Neural cell (in vitro differentiated cells): ENCODE measurements around the gene TOP3A. TPM values are rescaled to one million over a fixed set of nuclear protein-coding genes. Genes with fewer than 3 reads are reported as not detected.

Experiments used
- H2AFZ ChIP-seq: fragments of 200-600, 300-800 bp; sonication (generic), shearing (Covaris generic); 2 replicates; pipeline ENCODE4 v1.6.0; 2014; ENCODE audit warnings: low read depth, mild to moderate bottlenecking, antibody characterized with exemption, low read length, moderate library complexity
- H3F3A ChIP-seq: fragments of 200-600 bp; shearing (Covaris generic); 2 replicates; pipeline ENCODE4 v1.6.1; 2016; ENCODE audit warnings: mild to moderate bottlenecking, moderate library complexity, mixed read lengths, antibody characterized with exemption, low read length; ENCODE audit not compliant: insufficient read depth, poor library complexity, severe bottlenecking
- H3K27ac ChIP-seq: fragments of 200-600, 300-800 bp; sonication (generic), shearing (Covaris generic); 2 replicates; pipeline ENCODE4 v1.5.1; 2014; ENCODE audit warnings: mild to moderate bottlenecking, low read length, moderate library complexity
- H3K27me3 ChIP-seq: fragments of 300-800, 200-600 bp; sonication (generic), shearing (Covaris generic); 2 replicates; pipeline ENCODE4 v1.6.0; 2014; ENCODE audit warnings: mild to moderate bottlenecking, low read depth, low read length, moderate library complexity; ENCODE audit not compliant: insufficient read depth
- H3K36me3 ChIP-seq: fragments of 300-800, 200-600 bp; sonication (generic), shearing (Covaris generic); 2 replicates; pipeline ENCODE4 v1.5.1; 2014; ENCODE audit warnings: mild to moderate bottlenecking, antibody characterized with exemption, low read length, moderate library complexity; ENCODE audit not compliant: insufficient read depth
- H3K4me2 ChIP-seq: fragments of 300-800, 200-600 bp; sonication (generic), shearing (Covaris generic); 2 replicates; pipeline ENCODE4 v1.6.0; 2014; ENCODE audit warnings: mild to moderate bottlenecking, low read length
- H3K4me3 ChIP-seq: fragments of 300-800, 200-600 bp; sonication (generic), shearing (Covaris generic); 2 replicates; pipeline ENCODE4 v1.5.1; 2014; ENCODE audit warnings: mild to moderate bottlenecking, low read length, moderate library complexity
- H3K79me2 ChIP-seq: fragments of 200-600 bp; shearing (Covaris generic); replicated peaks from 2 replicates; pipeline ENCODE4 v1.6.0; 2014; ENCODE audit warnings: mild to moderate bottlenecking, low read length, moderate library complexity; ENCODE audit not compliant: insufficient read depth
- H3K9ac ChIP-seq: fragments of 300-800, 200-600 bp; sonication (generic), shearing (Covaris generic); 2 replicates; pipeline ENCODE4 v1.6.1; 2016; ENCODE audit warnings: mild to moderate bottlenecking, low read length, mixed read lengths
- H3K9me2 ChIP-seq: fragments of 200-600 bp; shearing (Covaris generic); 2 replicates; pipeline ENCODE4 v1.6.1; 2016; ENCODE audit warnings: mild to moderate bottlenecking, low read length, mixed read lengths; ENCODE audit not compliant: insufficient read depth
- H3K9me3 ChIP-seq: fragments of 200-600, 300-800 bp; sonication (generic), shearing (Covaris generic); 2 replicates; pipeline ENCODE4 v1.6.1; 2016; ENCODE audit warnings: mild to moderate bottlenecking, mixed run types, low read length, moderate library complexity, mixed read lengths
- H4K20me1 ChIP-seq: fragments of 200-600 bp; shearing (Covaris generic); 2 replicates; pipeline ENCODE4 v1.6.1; 2016; ENCODE audit warnings: mild to moderate bottlenecking, mixed run types; ENCODE audit not compliant: insufficient read depth
- CTCF ChIP-seq: fragments of 450-650 bp; IDR thresholded peaks from 2 replicates; pipeline ENCODE4 v1.5.1; 2014; ENCODE audit warnings: antibody characterized with exemption, mild to moderate bottlenecking, moderate library complexity; ENCODE audit not compliant: poor library complexity, severe bottlenecking
- EP300 ChIP-seq: fragments of 450-650 bp; conservative IDR thresholded peaks from 2 replicates; pipeline ENCODE4 v1.6.1; 2014; ENCODE audit warnings: antibody characterized with exemption, mild to moderate bottlenecking, moderate library complexity; ENCODE audit not compliant: poor library complexity, severe bottlenecking
- EZH2 ChIP-seq: fragments of 200-600, 300-800 bp; shearing (Covaris generic), sonication (generic); IDR thresholded peaks from 2 replicates; pipeline ENCODE4 v1.6.1; 2014; ENCODE audit warnings: antibody characterized with exemption, low read length, borderline replicate concordance, mild to moderate bottlenecking; ENCODE audit not compliant: insufficient read depth, poor library complexity, severe bottlenecking
- MXI1 ChIP-seq: fragments of 450-650 bp; conservative IDR thresholded peaks from 2 replicates; pipeline ENCODE4 v1.6.1; 2014; ENCODE audit warnings: antibody characterized with exemption, mild to moderate bottlenecking; ENCODE audit not compliant: poor library complexity, severe bottlenecking
- POLR2AphosphoS5 ChIP-seq: IDR thresholded peaks from 2 replicates; pipeline ENCODE4 v1.6.1; 2012
- RAD21 ChIP-seq: fragments of 450-650 bp; conservative IDR thresholded peaks from 2 replicates; pipeline ENCODE4 v1.6.1; 2014; ENCODE audit warnings: antibody characterized with exemption, mild to moderate bottlenecking, moderate library complexity
- REST ChIP-seq: IDR thresholded peaks from 2 replicates; pipeline ENCODE4 v1.6.1; 2012; ENCODE audit warnings: borderline replicate concordance
- SMC3 ChIP-seq: fragments of 450-650 bp; conservative IDR thresholded peaks from 2 replicates; pipeline ENCODE4 v1.6.1; 2014; ENCODE audit warnings: antibody characterized with exemption, mild to moderate bottlenecking, moderate library complexity; ENCODE audit not compliant: poor library complexity
- TAF1 ChIP-seq: IDR thresholded peaks from 2 replicates; pipeline ENCODE4 v1.6.1; 2012; ENCODE audit warnings: low read depth
- polyA plus RNA-seq: library from polyadenylated mRNA; depleted of rRNA; stranded (reverse); fragments of >200 nt; gene quantifications from 2 replicates; pipeline ENCODE4 v1.2.3, GENCODE V29; 2014

Gene TOP3A
- polyA plus RNA-seq, 1 donor from 2014 or later, result 31.9 TPM

GRCh38 chr17:18250708-18251107 is 64.1 kb downstream of the TOP3A start:
- Histone ChIP-seq H3K4me2 (no peak overlapping the region), H3K36me3 (no peaks in the 10 kb centered on the region), H3F3A (no peaks in the 10 kb centered on the region), H2AFZ (no peak overlapping the region), H3K9ac (no peak overlapping the region), H3K79me2 (no peaks in the 10 kb centered on the region), H3K9me3 (no peaks in the 10 kb centered on the region), H3K27ac (no peak overlapping the region), H3K4me3 (no peak overlapping the region), H4K20me1 (no peaks in the 10 kb centered on the region), H3K9me2 (no peaks in the 10 kb centered on the region), H3K27me3 (no peaks in the 10 kb centered on the region)
- no peak for TF ChIP-seq TAF1
- TF ChIP-seq POLR2AphosphoS5, result no peak
- no peak for TF ChIP-seq MXI1

- TF ChIP-seq REST (no peak), EP300 (no peak), POLR2AphosphoS5 (no peak), CTCF (no peak), EZH2 (no peak), RAD21 (no peak), MXI1 (no peak), TAF1 (no peak), SMC3 (no peak)
- no peak overlapping the region for H3K27ac ChIP-seq
- H3F3A ChIP-seq, result no peaks in the 10 kb centered on the region
- H3K9me3 ChIP-seq, result no peaks in the 10 kb centered on the region
- H3K9ac ChIP-seq, result no peak overlapping the region
- no peaks in the 10 kb centered on the region for H3K36me3 ChIP-seq
- no peaks in the 10 kb centered on the region for H3K27me3 ChIP-seq
- no peaks in the 10 kb centered on the region for H4K20me1 ChIP-seq
- no peaks in the 10 kb centered on the region for H3K9me2 ChIP-seq
- no peak overlapping the region for H3K4me2 ChIP-seq
- H3K79me2 ChIP-seq, result no peaks in the 10 kb centered on the region
- no peak overlapping the region for H3K4me3 ChIP-seq
- no peak overlapping the region for H2AFZ ChIP-seq
Observed at GRCh38 chr17:18250259-18250658, 64.5 kb downstream of the TOP3A start.

- Histone ChIP-seq H3K79me2 (no peaks in the 10 kb centered on the region), H3K9ac (no peak overlapping the region), H3K9me2 (no peaks in the 10 kb centered on the region), H3F3A (no peaks in the 10 kb centered on the region), H4K20me1 (no peaks in the 10 kb centered on the region), H3K36me3 (no peaks in the 10 kb centered on the region), H2AFZ (no peak overlapping the region), H3K4me2 (no peak overlapping the region), H3K9me3 (no peaks in the 10 kb centered on the region), H3K27ac (no peak overlapping the region), H3K27me3 (no peaks in the 10 kb centered on the region), H3K4me3 (no peak overlapping the region)
- TF ChIP-seq EP300 (no peak), TAF1 (no peak), RAD21 (no peak), REST (no peak), CTCF (no peak), EZH2 (no peak), POLR2AphosphoS5 (no peak), SMC3 (no peak), MXI1 (no peak)
Observed at GRCh38 chr17:18248811-18249210, 66.0 kb downstream of the TOP3A start.
